Breast epithelium (tissue), 3 donors: ENCODE results near the gene PLIN4.

Source experiments
- CTCF ChIP-seq, 3 donors: fragments of 450-650 bp; IDR thresholded peaks; one replicate each; pipeline ENCODE4 v1.5.1; 2016 to 2017; ENCODE audit warnings: antibody characterized with exemption in 3 of 3, mild to moderate bottlenecking in 3 of 3, moderate library complexity in 3 of 3
- POLR2A ChIP-seq: fragments of 450-650 bp; IDR thresholded peaks from one replicate; pipeline ENCODE4 v1.6.1; 2016; ENCODE audit warnings: antibody characterized with exemption, mild to moderate bottlenecking, moderate library complexity
- POLR2AphosphoS5 ChIP-seq, 3 donors: sonication (generic); formaldehyde crosslinking; IDR thresholded peaks; one replicate each; pipeline ENCODE4 v1.6.1; 2017; ENCODE audit warnings: antibody characterized with exemption in 3 of 3

- TF ChIP-seq CTCF (IDR thresholded peaks at IDR 0.05), result peak; percentile 96 to 99 (median 96)
- TF ChIP-seq POLR2AphosphoS5 (IDR thresholded peaks at IDR 0.05), result no peak
- no peak for TF ChIP-seq POLR2A
Measured at GRCh38 chr19:4557971-4558941, 40.0 kb upstream of the PLIN4 start.
